Lower leg skin (tissue), 4 donors: Measurements from ENCODE around the gene COMMD1. TPM values are rescaled to one million over a fixed set of nuclear protein-coding genes. Genes with fewer than 3 reads are reported as not detected.
"Not testable (repeated sequence)": the region's sequence is repeated elsewhere in the genome, so short reads cannot be mapped to it uniquely, and the experiment has no call there.

Experiments used
- DNase-seq, 2 donors: peaks; one replicate each; pipeline ENCODE4 v3.0.0-alpha.2; 2019; ENCODE audit warnings: low spot score in 2 of 2
- H3K4me3 ChIP-seq: fragments of 200-600 bp; sonication (generic); 2 replicates; pipeline ENCODE4 v1.5.1; 2017; ENCODE audit warnings: mild to moderate bottlenecking, low read depth; ENCODE audit not compliant: poor library complexity, severe bottlenecking
- POLR2A ChIP-seq, 2 donors: fragments of 450-650 bp; IDR thresholded peaks; one replicate each; pipeline ENCODE4 v1.6.1; 2016 to 2017; ENCODE audit warnings: antibody characterized with exemption in 2 of 2, mild to moderate bottlenecking in 1 of 2, moderate library complexity in 1 of 2
- WGBS, 2 donors: methylation state at CpG; one replicate each; pipeline ENCODE4 v1.1.5; 2018; 5-methylcytosine and 5-hydroxymethylcytosine counted together
- intact Hi-C: fragments of 100-400 bp; cut with DNase I; formaldehyde crosslinking; loops from one replicate; pipeline ENCODE4 v1.15.0; 2023; ENCODE audit warnings: low total_unique reads
- total RNA-seq, 4 donors: library from RNA; depleted of rRNA; stranded (reverse); fragments of >200 nt; gene quantifications; one replicate each; pipeline ENCODE4 v1.1.0, GENCODE V29; 2016
- TF ChIP-seq, protein P1 (sequence below), 3 donors: fragments of 450-650 bp; IDR thresholded peaks; one replicate each; pipeline ENCODE4 v1.5.1; 2016; ENCODE audit warnings: antibody characterized with exemption in 3 of 3, mild to moderate bottlenecking in 3 of 3, moderate library complexity in 2 of 3

Gene COMMD1
- total RNA-seq, 4 donors from 2014 or later = 39.2 to 46.9 (median 43.1) TPM

GRCh38 chr2:62141142-62141740 is 235.8 kb downstream of the COMMD1 start:
- TF ChIP-seq, protein P1, sequence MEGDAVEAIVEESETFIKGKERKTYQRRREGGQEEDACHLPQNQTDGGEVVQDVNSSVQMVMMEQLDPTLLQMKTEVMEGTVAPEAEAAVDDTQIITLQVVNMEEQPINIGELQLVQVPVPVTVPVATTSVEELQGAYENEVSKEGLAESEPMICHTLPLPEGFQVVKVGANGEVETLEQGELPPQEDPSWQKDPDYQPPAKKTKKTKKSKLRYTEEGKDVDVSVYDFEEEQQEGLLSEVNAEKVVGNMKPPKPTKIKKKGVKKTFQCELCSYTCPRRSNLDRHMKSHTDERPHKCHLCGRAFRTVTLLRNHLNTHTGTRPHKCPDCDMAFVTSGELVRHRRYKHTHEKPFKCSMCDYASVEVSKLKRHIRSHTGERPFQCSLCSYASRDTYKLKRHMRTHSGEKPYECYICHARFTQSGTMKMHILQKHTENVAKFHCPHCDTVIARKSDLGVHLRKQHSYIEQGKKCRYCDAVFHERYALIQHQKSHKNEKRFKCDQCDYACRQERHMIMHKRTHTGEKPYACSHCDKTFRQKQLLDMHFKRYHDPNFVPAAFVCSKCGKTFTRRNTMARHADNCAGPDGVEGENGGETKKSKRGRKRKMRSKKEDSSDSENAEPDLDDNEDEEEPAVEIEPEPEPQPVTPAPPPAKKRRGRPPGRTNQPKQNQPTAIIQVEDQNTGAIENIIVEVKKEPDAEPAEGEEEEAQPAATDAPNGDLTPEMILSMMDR (IDR thresholded peaks at IDR 0.05) = no peak
- TF ChIP-seq POLR2A (IDR thresholded peaks at IDR 0.05) = no peak
- 64 to 83% methylated on average over 2 of the region's 2 CpGs for WGBS, 2 donors
- intact Hi-C loops = no loop called here

DNA sequence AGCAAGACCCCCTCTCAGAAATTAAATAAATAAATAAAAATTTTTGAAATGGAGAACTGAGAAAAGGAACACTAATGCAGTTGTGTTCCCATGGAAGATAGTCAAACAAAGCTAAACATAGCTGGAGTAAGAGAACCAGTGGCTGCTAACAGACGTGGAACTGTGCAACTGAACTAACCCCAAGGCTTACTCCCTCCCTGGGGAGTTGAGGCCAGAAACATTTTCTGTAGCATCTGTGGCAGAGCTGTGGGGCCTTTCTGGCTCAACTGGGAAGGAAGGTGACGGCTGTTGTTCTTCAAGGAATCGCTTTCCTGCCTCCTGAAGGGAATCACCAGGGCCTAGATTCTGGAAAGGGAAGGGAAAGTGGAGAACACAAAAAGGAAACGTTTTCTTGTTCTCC is 236.6 kb downstream of the COMMD1 start:
- intact Hi-C loops = no loop called here
- 73 to 77% methylated on average over 4 of the region's 4 CpGs for WGBS, 2 donors
- no peak overlapping the region for H3K4me3 ChIP-seq
- TF ChIP-seq POLR2A (IDR thresholded peaks at IDR 0.05) = no peak
- TF ChIP-seq, protein P1 (IDR thresholded peaks at IDR 0.05) = no peak
- DNase-seq = no peak

More at GRCh38 chr2:62141142-62141740, 235.8 kb downstream of the COMMD1 start:
- H3K4me3 ChIP-seq = no peak overlapping the region
- no peak for DNase-seq

- no peak overlapping the region for H3K4me3 ChIP-seq
- DNase-seq = no peak
- TF ChIP-seq, protein P1 (IDR thresholded peaks at IDR 0.05) = no peak
- no peak for TF ChIP-seq POLR2A (IDR thresholded peaks at IDR 0.05)
- intact Hi-C loops = no loop called here
Observed at GRCh38 chr2:62143696-62144095, 238.2 kb downstream of the COMMD1 start.

DNA sequence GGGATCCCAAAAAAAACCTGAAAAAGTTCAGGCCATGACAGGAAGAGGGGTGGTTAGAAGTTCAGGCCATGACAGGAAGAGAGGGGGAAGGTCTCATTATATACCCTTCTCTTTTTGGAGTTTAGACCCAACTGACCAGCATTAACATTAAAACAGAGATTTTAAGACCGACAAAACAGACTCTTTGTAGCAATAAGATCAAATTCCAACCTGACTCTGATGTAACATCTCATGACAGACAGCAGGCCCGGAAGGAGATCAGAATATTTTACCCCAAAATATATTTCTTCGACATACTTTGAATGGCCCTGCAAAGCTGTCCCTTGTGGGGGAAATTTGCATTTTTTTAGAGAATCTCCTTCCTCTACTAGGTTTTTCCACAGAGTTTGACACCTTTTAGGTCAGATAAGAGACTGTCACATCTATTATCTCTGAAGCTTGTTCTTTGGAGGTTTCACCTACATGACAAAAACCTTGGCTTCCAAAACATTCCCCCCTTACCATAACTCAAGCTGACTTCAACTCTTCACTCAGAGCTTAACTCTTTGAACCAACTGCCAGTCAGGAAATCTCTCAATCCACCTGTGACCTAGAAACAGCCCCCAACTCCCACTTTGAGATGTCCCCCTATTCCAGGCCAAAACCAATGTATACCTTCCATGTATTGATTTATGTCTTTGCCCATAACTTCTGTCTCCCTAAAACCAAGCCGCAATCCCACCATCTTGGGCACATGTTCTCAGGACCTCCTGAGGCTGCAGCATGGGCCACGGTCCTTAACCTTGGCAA is 239.4 kb downstream of the COMMD1 start:
- WGBS, 2 donors = 97 to 99% methylated on average over 5 of the region's 5 CpGs
- no peak overlapping the region for H3K4me3 ChIP-seq
- no peak for TF ChIP-seq POLR2A (IDR thresholded peaks at IDR 0.05)
- TF ChIP-seq, protein P1 (IDR thresholded peaks at IDR 0.05) = no peak
- intact Hi-C loops = no loop called here
- DNase-seq = no peak

- intact Hi-C loops = no loop called here
- 84 to 93% methylated on average over 5 of the region's 5 CpGs for WGBS, 2 donors
- no peak overlapping the region for H3K4me3 ChIP-seq
- no peak for DNase-seq
- TF ChIP-seq, protein P1 (IDR thresholded peaks at IDR 0.05) = no peak
- no peak for TF ChIP-seq POLR2A (IDR thresholded peaks at IDR 0.05)
Observed at GRCh38 chr2:62145478-62146100, 240.1 kb downstream of the COMMD1 start.

DNA sequence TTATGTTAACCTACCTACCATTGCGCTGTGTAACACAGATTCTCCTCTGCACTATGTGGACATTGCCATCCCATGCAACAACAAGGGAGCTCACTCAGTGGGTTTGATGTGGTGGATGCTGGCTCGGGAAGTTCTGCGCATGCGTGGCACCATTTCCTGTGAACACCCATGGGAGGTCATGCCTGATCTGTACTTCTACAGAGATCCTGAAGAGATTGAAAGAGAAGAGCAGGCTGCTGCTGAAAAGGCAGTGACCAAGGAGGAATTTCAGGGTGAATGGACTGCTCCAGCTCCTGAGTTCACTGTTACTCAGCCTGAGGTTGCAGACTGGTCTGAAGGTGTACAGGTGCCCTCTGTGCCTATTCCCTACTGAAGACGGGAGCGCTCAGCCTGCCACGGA is 241.3 kb downstream of the COMMD1 start:
- DNase-seq, H3K4me3 ChIP-seq, intact Hi-C loops: not testable (repeated sequence)
- WGBS, 2 donors = 83 to 88% methylated on average over 7 of the region's 7 CpGs
